ENCODE results near the gene GRK6.

GRCh38 chr5:177443144-177443983, 16.9 kb downstream of the GRK6 start:
- TF ChIP-seq POLR2AphosphoS5 (IDR thresholded peaks at IDR 0.05; ENCODE audit: low read depth) (peak; percentile 15; the same call in 1 of the 2 replicates), STAT1 (IDR thresholded peaks at IDR 0.05; ENCODE audit: unreplicated experiment) (no peak), EZH2phosphoT487 (IDR thresholded peaks at IDR 0.05; ENCODE audit: unreplicated experiment) (no peak)
- TF ChIP-seq, protein P1, sequence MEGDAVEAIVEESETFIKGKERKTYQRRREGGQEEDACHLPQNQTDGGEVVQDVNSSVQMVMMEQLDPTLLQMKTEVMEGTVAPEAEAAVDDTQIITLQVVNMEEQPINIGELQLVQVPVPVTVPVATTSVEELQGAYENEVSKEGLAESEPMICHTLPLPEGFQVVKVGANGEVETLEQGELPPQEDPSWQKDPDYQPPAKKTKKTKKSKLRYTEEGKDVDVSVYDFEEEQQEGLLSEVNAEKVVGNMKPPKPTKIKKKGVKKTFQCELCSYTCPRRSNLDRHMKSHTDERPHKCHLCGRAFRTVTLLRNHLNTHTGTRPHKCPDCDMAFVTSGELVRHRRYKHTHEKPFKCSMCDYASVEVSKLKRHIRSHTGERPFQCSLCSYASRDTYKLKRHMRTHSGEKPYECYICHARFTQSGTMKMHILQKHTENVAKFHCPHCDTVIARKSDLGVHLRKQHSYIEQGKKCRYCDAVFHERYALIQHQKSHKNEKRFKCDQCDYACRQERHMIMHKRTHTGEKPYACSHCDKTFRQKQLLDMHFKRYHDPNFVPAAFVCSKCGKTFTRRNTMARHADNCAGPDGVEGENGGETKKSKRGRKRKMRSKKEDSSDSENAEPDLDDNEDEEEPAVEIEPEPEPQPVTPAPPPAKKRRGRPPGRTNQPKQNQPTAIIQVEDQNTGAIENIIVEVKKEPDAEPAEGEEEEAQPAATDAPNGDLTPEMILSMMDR (conservative IDR thresholded peaks at IDR 0.05; ENCODE audit: low read depth in 2 of 2): no peak
- TF ChIP-seq, protein P2, sequence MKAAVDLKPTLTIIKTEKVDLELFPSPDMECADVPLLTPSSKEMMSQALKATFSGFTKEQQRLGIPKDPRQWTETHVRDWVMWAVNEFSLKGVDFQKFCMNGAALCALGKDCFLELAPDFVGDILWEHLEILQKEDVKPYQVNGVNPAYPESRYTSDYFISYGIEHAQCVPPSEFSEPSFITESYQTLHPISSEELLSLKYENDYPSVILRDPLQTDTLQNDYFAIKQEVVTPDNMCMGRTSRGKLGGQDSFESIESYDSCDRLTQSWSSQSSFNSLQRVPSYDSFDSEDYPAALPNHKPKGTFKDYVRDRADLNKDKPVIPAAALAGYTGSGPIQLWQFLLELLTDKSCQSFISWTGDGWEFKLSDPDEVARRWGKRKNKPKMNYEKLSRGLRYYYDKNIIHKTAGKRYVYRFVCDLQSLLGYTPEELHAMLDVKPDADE (IDR thresholded peaks at IDR 0.05): no peak
- TF ChIP-seq, protein P3, sequence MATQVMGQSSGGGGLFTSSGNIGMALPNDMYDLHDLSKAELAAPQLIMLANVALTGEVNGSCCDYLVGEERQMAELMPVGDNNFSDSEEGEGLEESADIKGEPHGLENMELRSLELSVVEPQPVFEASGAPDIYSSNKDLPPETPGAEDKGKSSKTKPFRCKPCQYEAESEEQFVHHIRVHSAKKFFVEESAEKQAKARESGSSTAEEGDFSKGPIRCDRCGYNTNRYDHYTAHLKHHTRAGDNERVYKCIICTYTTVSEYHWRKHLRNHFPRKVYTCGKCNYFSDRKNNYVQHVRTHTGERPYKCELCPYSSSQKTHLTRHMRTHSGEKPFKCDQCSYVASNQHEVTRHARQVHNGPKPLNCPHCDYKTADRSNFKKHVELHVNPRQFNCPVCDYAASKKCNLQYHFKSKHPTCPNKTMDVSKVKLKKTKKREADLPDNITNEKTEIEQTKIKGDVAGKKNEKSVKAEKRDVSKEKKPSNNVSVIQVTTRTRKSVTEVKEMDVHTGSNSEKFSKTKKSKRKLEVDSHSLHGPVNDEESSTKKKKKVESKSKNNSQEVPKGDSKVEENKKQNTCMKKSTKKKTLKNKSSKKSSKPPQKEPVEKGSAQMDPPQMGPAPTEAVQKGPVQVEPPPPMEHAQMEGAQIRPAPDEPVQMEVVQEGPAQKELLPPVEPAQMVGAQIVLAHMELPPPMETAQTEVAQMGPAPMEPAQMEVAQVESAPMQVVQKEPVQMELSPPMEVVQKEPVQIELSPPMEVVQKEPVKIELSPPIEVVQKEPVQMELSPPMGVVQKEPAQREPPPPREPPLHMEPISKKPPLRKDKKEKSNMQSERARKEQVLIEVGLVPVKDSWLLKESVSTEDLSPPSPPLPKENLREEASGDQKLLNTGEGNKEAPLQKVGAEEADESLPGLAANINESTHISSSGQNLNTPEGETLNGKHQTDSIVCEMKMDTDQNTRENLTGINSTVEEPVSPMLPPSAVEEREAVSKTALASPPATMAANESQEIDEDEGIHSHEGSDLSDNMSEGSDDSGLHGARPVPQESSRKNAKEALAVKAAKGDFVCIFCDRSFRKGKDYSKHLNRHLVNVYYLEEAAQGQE (IDR thresholded peaks at IDR 0.05; ENCODE audit: unreplicated experiment): no peak

All from GM23338 (cell line).